ENCODE data around the gene SPSB1. TPM values are rescaled to one million over a fixed set of nuclear protein-coding genes. Genes with fewer than 3 reads are reported as not detected.

The SPSB1 gene
- total RNA-seq, 4 donors from 2014 or later = 12.3 to 29.6 (median 20.7) TPM

DNA sequence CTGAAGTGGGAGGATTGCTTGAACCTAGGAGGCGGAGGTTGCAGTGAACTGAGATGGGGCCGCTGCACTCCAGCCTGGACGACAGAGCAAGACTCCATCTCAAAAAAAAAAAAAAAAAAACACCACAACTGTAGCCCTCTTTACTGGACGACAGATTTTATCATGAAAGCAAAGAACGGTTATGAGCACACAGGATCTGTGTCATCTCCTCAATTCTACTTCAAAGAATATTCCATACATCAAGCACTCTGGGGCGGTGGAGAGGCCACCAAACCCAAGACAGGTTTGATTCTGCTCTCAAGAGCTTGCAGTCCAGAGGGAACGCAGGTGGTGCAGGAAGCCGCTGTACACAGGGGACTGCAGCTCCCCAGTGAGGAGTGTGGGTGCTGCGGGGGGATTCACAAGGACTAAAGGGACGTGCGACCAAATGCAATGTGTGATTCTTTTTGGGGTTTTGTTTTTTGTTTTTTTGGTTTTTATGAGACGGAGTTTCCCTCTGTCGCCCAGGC lies 110.1 kb downstream of the SPSB1 start:
- no peak for DNase-seq
- Histone ChIP-seq H3K4me1 (peaks cover 0 to 3% of the 10 kb centered on the region in 2 donors), H3K27me3 (no peaks in the 10 kb centered on the region), H3K4me3 (no peak overlapping the region), H3K27ac (no peak overlapping the region), H3K9me3 (no peaks in the 10 kb centered on the region), H3K36me3 (no peaks in the 10 kb centered on the region)
- TF ChIP-seq, protein P1, sequence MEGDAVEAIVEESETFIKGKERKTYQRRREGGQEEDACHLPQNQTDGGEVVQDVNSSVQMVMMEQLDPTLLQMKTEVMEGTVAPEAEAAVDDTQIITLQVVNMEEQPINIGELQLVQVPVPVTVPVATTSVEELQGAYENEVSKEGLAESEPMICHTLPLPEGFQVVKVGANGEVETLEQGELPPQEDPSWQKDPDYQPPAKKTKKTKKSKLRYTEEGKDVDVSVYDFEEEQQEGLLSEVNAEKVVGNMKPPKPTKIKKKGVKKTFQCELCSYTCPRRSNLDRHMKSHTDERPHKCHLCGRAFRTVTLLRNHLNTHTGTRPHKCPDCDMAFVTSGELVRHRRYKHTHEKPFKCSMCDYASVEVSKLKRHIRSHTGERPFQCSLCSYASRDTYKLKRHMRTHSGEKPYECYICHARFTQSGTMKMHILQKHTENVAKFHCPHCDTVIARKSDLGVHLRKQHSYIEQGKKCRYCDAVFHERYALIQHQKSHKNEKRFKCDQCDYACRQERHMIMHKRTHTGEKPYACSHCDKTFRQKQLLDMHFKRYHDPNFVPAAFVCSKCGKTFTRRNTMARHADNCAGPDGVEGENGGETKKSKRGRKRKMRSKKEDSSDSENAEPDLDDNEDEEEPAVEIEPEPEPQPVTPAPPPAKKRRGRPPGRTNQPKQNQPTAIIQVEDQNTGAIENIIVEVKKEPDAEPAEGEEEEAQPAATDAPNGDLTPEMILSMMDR (IDR thresholded peaks at IDR 0.05) = no peak
- intact Hi-C loops (cut with DNase I; ENCODE audit: low total_unique reads) = no loop called here

DNA sequence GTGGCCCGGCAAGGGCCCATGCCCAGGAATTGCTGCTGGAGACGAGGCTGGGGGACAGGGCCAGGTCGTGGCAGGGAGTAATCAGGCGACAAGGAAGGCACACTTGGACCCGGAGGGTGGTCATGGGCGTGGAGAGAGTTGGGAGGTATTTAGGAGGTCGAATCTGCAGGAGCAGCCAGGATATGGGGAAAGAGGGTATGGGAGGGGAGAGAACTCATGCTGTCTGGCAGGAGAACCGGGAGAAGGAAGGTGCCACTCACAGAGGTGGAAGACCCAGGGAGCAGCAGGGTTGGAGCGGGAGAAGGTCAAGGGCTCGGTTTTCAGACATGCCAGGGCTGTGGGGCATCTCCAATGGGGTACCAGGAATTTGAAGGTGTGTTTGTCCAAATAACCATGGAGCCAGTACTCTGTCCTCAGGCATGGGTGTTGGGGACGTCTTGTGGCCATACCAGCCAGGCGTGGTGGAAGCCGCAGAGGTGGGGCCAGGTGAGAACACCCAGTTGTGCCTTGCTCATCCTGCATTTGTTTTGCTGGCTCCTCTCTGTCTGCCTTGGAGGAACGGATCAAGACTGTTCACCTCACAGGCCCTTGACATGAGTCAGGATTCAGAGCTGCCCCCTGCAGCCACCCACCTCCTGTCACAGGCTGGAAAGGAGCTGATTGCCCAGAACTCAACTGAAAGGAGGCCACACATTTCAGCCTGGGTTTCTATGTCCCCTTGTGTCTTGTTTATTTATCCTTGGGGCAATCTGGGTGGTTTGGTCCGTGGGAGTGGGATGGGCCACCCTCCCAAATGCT lies 111.6 kb downstream of the SPSB1 start:
- no peak for DNase-seq
- Histone ChIP-seq H3K9me3 (no peaks in the 10 kb centered on the region), H3K4me3 (no peak overlapping the region), H3K27me3 (no peaks in the 10 kb centered on the region), H3K27ac (no peak overlapping the region), H3K36me3 (no peaks in the 10 kb centered on the region), H3K4me1 (peaks cover 0 to 3% of the 10 kb centered on the region in 2 donors)
- TF ChIP-seq, protein P1 (IDR thresholded peaks at IDR 0.05) = no peak
- TF ChIP-seq POLR2A (IDR thresholded peaks at IDR 0.05) = no peak
- intact Hi-C loops (cut with DNase I; ENCODE audit: low total_unique reads) = no loop called here

DNA sequence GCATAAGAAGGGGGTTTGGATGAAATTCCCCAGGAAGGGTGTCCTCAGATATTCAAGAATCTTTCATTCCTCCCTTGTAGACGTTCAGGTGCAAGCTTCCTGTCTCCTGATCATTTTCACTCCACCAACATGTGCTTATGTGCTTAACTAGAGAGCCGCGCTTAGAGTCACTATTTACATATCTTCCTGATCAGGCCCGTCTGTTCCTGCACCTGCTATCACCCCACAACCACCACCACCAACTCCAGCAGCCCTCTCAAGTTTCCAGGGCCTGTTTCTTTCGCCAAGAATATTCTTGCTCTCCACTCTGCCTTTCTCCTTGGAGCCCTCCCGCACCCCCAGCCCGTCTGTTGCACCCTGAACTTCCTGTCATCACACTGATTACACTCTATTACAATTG lies 113.4 kb downstream of the SPSB1 start:
- Histone ChIP-seq H3K27me3 (no peaks in the 10 kb centered on the region), H3K4me1 (no peaks in the 10 kb centered on the region), H3K4me3 (no peak overlapping the region), H3K36me3 (no peaks in the 10 kb centered on the region), H3K9me3 (no peaks in the 10 kb centered on the region), H3K27ac (no peak overlapping the region)
- TF ChIP-seq, protein P1 (IDR thresholded peaks at IDR 0.05) = no peak
- TF ChIP-seq POLR2A (IDR thresholded peaks at IDR 0.05) = no peak
- no peak for DNase-seq
- intact Hi-C loops (cut with DNase I; ENCODE audit: low total_unique reads) = no loop called here

DNA sequence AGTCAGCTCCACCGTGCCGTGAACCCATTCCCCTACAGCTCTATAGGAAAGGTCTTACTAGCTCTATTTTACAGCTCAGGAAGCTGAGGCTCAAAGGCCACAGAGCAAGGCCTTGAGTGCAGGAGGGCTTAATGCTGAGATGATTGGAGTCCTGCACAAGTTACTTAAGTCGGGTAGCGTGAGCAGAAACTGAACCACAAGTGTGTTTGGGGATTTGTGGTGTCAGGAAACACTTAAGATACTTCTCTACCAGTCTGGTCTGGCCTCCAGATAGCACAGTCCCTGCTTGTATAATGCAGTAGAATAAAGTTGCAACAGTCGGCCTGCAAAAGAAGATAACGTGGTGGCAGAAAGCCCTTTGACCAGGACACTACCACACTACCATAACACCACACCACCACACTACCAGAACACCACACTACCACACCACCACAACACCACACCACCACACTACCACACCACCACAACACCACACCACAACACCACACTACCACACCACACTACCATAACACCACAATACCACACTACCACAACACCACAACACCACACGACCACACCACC lies 118.1 kb downstream of the SPSB1 start:
- DNase-seq = no peak
- Histone ChIP-seq H3K9me3 (no peaks in the 10 kb centered on the region), H3K4me1 (peaks cover 4 to 23% of the 10 kb centered on the region in 2 donors), H3K4me3 (no peak overlapping the region), H3K27ac (no peak overlapping the region), H3K27me3 (no peaks in the 10 kb centered on the region), H3K36me3 (no peaks in the 10 kb centered on the region)
- TF ChIP-seq, protein P1 (IDR thresholded peaks at IDR 0.05) = no peak
- TF ChIP-seq POLR2A (IDR thresholded peaks at IDR 0.05) = no peak
- intact Hi-C loops (cut with DNase I; ENCODE audit: low total_unique reads) = no loop called here

Data from uterus (tissue), 4 donors.